ENCODE results near the gene PDS5A.

DNA sequence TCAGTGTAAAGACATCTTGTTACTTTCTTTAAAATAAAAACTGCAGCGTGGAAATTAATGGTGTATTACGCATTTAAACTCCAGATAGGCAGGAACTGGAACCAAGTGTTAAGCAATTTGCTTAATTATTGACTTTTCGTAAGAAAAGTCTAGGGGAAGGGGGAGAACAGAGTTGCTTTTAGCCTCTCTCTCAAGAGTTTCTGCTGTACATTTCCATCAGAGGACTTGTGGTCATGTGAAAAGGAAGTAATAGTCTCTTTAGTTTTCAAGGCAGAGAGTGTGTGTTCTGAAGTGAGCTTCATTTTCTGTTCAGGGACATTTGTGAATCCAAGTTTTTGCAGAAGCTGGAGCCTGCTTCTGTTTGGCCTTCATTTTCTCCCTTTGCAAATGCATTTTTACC is 152.6 kb downstream of the PDS5A start:
- no peak for TF ChIP-seq CTCF (IDR thresholded peaks at IDR 0.05; ENCODE audit: low read depth, low read length)
- no peak for TF ChIP-seq POLR2A (IDR thresholded peaks at IDR 0.05; ENCODE audit: extremely low read depth, insufficient read length)
